Uterus (tissue), 2 donors: ENCODE data around the gene MMGT1.

Experiments
- CTCF ChIP-seq, 4 experiments: fragments of 200-600 bp in 2 of 4; fragments of 450-650 bp in 2 of 4; sonication (generic) in 2 of 4; IDR thresholded peaks; one replicate each; pipeline ENCODE4 v1.5.1; 2016 to 2019; ENCODE audit warnings: antibody characterized with exemption in 4 of 4, mild to moderate bottlenecking in 2 of 4, moderate library complexity in 1 of 4
- POLR2A ChIP-seq, 2 donors: fragments of 450-650 bp; IDR thresholded peaks; one replicate each; pipeline ENCODE4 v1.6.1; 2016; ENCODE audit warnings: antibody characterized with exemption in 2 of 2, mild to moderate bottlenecking in 1 of 2, moderate library complexity in 1 of 2

DNA sequence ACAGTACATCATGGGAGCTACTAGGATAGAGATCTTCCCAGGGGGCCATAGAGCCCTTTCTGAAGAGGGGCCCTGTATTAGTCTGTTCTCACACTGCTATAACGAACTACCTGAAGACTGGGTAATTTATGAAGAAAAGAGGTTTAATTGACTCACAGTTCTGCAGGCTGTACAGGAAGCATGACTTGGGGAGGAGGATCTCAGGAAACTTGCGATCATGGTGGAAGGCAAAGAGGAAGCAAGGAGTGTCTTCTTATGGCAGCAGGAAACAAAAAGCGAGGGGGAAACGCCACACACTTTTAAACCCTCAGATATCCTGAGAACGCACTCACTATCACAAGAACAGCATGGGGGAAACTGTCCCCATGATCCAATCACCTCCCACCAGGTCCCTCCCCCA lies 7.2 kb upstream of the MMGT1 start:
- no peak for TF ChIP-seq CTCF (IDR thresholded peaks at IDR 0.05)
- TF ChIP-seq POLR2A (IDR thresholded peaks at IDR 0.05), result no peak
